ENCODE data around the gene SMPD3. TPM values are rescaled to one million over a fixed set of nuclear protein-coding genes. Genes with fewer than 3 reads are reported as not detected.
A peak's percentile ranks its signal among the peaks of the same experiment; 100 is the strongest.

SMPD3 gene
- total and polyA plus RNA-seq, 2 of the 8 experiments (the other 6 are each of a cell fraction or from before 2014, with no cell fraction given): 0.39 to 1.3 TPM

DNA sequence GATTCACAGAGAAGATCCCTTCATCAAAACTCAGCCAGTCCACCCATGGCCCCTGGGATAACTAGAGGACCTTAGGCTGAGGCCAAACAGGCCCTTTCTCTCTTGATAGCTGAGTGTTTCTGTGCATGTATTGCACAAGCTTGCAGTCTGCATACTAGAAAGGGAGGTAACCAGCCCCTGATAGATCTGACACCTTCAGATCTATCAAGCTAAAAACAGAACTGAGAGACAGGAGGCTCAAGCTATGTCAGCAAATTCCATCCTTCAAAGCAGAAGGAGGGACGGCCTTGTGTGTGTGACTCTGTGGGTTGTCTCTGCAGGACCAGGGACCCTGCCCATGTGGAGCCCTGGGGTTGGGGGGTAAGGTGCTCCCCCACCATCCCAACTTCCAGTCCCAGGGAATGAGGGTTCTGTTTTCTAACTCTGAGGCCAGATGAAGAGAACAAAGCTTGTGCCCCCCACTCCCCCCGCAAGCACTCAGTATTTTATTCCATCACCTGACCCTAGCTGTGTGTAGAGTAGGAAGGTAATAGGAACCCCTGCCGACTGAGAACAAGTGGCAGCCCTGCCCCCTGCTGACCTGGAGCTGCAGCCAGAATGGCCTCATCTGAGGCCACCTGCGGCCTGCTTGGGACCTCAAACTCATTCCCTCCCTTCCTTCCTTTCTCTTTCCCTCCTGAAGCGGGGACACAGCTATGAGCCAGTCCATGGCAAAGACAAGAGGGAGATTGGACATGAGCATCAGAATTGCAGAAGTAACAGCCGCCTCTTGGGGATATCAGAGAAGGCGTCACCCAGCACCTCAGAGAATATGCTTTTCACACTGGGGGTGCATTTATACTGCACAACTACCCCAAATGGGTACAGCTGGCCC is 63.8 kb downstream of the SMPD3 start (continued):
- TF ChIP-seq, protein P1, sequence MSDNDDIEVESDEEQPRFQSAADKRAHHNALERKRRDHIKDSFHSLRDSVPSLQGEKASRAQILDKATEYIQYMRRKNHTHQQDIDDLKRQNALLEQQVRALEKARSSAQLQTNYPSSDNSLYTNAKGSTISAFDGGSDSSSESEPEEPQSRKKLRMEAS (IDR thresholded peaks at IDR 0.05): peak; percentile 33; the same call in 1 of the 2 replicates
